Renal cortical epithelial cell (primary cell): Measurements from ENCODE around the gene LPIN2. TPM values are rescaled to one million over a fixed set of nuclear protein-coding genes. Genes with fewer than 3 reads are reported as not detected.
"Not testable (repeated sequence)": the region's sequence is repeated elsewhere in the genome, so short reads cannot be mapped to it uniquely, and the experiment has no call there.

Experiments used
- DNase-seq: peaks from one replicate; pipeline ENCODE4 v3.0.0-alpha.2; 2011; ENCODE audit warnings: low read depth
- total RNA-seq: library from RNA; depleted of rRNA; stranded (reverse); fragments of >200 nt; gene quantifications from 2 replicates; pipeline ENCODE4 v1.2.3, GENCODE V29; 2014

The LPIN2 gene
- 29.3 and 56.0 TPM in 2 replicates for total RNA-seq

- peak; percentile 91 for DNase-seq
Measured at GRCh38 chr18:3013024-3013804, at the start of gene LPIN2. Gene LPIN2, minus strand, starts transcription at chr18:3013144. Its CDS starts 52,304 bp downstream, at chr18:2960840.

GRCh38 chr18:3061581-3062312, 48.8 kb upstream of the LPIN2 start:
- DNase-seq: peak; percentile 32

- DNase-seq: peak; percentile 21
Measured at GRCh38 chr18:3060667-3061580, 48.0 kb upstream of the LPIN2 start.

- no peak for DNase-seq
Measured at GRCh38 chr18:3059272-3059671, 46.3 kb upstream of the LPIN2 start.

GRCh38 chr18:3058328-3059191, 45.6 kb upstream of the LPIN2 start:
- peak; percentile 3 for DNase-seq

- DNase-seq: no peak
Measured at GRCh38 chr18:3057526-3057925, 44.6 kb upstream of the LPIN2 start.

GRCh38 chr18:3056311-3056710, 43.4 kb upstream of the LPIN2 start:
- no peak for DNase-seq

- peak; percentile 71 for DNase-seq
Measured at GRCh38 chr18:3055816-3056215, 42.9 kb upstream of the LPIN2 start.

- no peak for DNase-seq
Measured at GRCh38 chr18:3055186-3055728, 42.3 kb upstream of the LPIN2 start.

- peak; percentile 38 for DNase-seq
Measured at GRCh38 chr18:3054780-3055179, 41.8 kb upstream of the LPIN2 start.

- no peak for DNase-seq
Measured at GRCh38 chr18:3054214-3054613, 41.3 kb upstream of the LPIN2 start.

GRCh38 chr18:3053081-3053480, 40.1 kb upstream of the LPIN2 start:
- DNase-seq: no peak

- no peak for DNase-seq
Measured at GRCh38 chr18:3052411-3052758, 39.4 kb upstream of the LPIN2 start.

- DNase-seq: peak; percentile 77
Measured at GRCh38 chr18:3051718-3052410, 38.9 kb upstream of the LPIN2 start.

- not testable (repeated sequence) for DNase-seq
Measured at GRCh38 chr18:3049897-3050454, 37.0 kb upstream of the LPIN2 start.

- DNase-seq: no peak
Measured at GRCh38 chr18:3048820-3049349, 35.9 kb upstream of the LPIN2 start.

- no peak for DNase-seq
Measured at GRCh38 chr18:3048121-3048520, 35.2 kb upstream of the LPIN2 start.

GRCh38 chr18:3046216-3046808, 33.4 kb upstream of the LPIN2 start:
- no peak for DNase-seq
